WTC11 (cell line): ENCODE results near the gene GAS2. TPM values are rescaled to one million over a fixed set of nuclear protein-coding genes. Genes with fewer than 3 reads are reported as not detected.

ENCODE experiments used
- ATAC-seq: fragments of 200-7000 bp; cut with Tn5 transposase; 2 replicates; pipeline ENCODE4 v1.10.0; 2021; ENCODE audit warnings: mild to moderate bottlenecking, moderate library complexity
- CTCF ChIA-PET: fragments of 300-600 bp; sonication (Branson Sonifier 250); formaldehyde crosslinking; loops from one replicate; lab custom pipeline; 2021; ENCODE audit warnings: antibody characterized with exemption; lab: Charles Lee
- POLR2A ChIA-PET: fragments of 350-600 bp; sonication (Branson Sonifier 250); formaldehyde crosslinking; loops from one replicate; lab custom pipeline; 2021; ENCODE audit warnings: antibody characterized with exemption; lab: Charles Lee
- DNase-seq: peaks from one replicate; pipeline ENCODE4 v3.0.0; 2021; ENCODE audit warnings: low spot score
- H3K27ac Mint-ChIP-seq: 2 replicates; pipeline ENCODE4 v1.8.0; 2021; ENCODE audit warnings: mixed read lengths
- H3K27me3 Mint-ChIP-seq: 2 replicates; pipeline ENCODE4 v1.8.0; 2021; ENCODE audit warnings: low read depth, mild to moderate bottlenecking, moderate library complexity, mixed read lengths
- H3K36me3 Mint-ChIP-seq: 2 replicates; pipeline ENCODE4 v1.8.0; 2021; ENCODE audit warnings: mixed read lengths
- H3K4me1 Mint-ChIP-seq: 2 replicates; pipeline ENCODE4 v1.8.0; 2022; ENCODE audit warnings: mixed read lengths
- H3K4me3 Mint-ChIP-seq: 2 replicates; pipeline ENCODE4 v1.8.0; 2021; ENCODE audit warnings: mild to moderate bottlenecking, moderate library complexity, mixed read lengths
- H3K9me3 Mint-ChIP-seq: 2 replicates; pipeline ENCODE4 v1.8.0; 2021; ENCODE audit warnings: mixed read lengths
- ATF6 ChIP-seq: sonication (generic); formaldehyde crosslinking; IDR thresholded peaks from 2 replicates; pipeline ENCODE4 v1.8.1; 2023; ENCODE audit warnings: mild to moderate bottlenecking, missing genetic modification reagents
- CREB1 ChIP-seq: sonication (generic); formaldehyde crosslinking; IDR thresholded peaks from 2 replicates; pipeline ENCODE4 v1.8.0; 2023; ENCODE audit warnings: mild to moderate bottlenecking, missing genetic modification reagents
- CREM ChIP-seq: sonication (generic); formaldehyde crosslinking; IDR thresholded peaks from 2 replicates; pipeline ENCODE4 v1.8.1; 2022; ENCODE audit warnings: mild to moderate bottlenecking, missing genetic modification reagents, moderate library complexity
- E2F1 ChIP-seq: sonication (generic); formaldehyde crosslinking; IDR thresholded peaks from 2 replicates; pipeline ENCODE4 v1.8.0; 2022; ENCODE audit warnings: mild to moderate bottlenecking, missing genetic modification reagents
- FOXJ3 ChIP-seq: sonication (generic); formaldehyde crosslinking; IDR thresholded peaks from 2 replicates; pipeline ENCODE4 v1.9.0; 2021; ENCODE audit warnings: missing genetic modification reagents, mild to moderate bottlenecking, borderline replicate concordance
- FOXK1 ChIP-seq: sonication (generic); formaldehyde crosslinking; IDR thresholded peaks from 2 replicates; pipeline ENCODE4 v1.8.0; 2022; ENCODE audit warnings: mild to moderate bottlenecking, moderate library complexity, missing genetic modification reagents
- FOXP1 ChIP-seq: sonication (generic); formaldehyde crosslinking; IDR thresholded peaks from 2 replicates; pipeline ENCODE4 v1.8.0; 2022; ENCODE audit warnings: missing genetic modification reagents, mild to moderate bottlenecking, moderate library complexity, borderline replicate concordance
- GABPB1 ChIP-seq: sonication (generic); formaldehyde crosslinking; IDR thresholded peaks from 2 replicates; pipeline ENCODE4 v1.8.1; 2023; ENCODE audit warnings: mild to moderate bottlenecking, missing genetic modification reagents
- HMGXB4 ChIP-seq: sonication (generic); formaldehyde crosslinking; IDR thresholded peaks from 2 replicates; pipeline ENCODE4 v1.8.1; 2023; ENCODE audit warnings: mild to moderate bottlenecking, moderate library complexity, missing genetic modification reagents
- IRF1 ChIP-seq: sonication (generic); formaldehyde crosslinking; IDR thresholded peaks from 2 replicates; pipeline ENCODE4 v1.8.0; 2023; ENCODE audit warnings: missing genetic modification reagents
- MAX ChIP-seq: sonication (generic); formaldehyde crosslinking; IDR thresholded peaks from 2 replicates; pipeline ENCODE4 v1.8.0; 2022; ENCODE audit warnings: mild to moderate bottlenecking, missing genetic modification reagents
- NR1H2 ChIP-seq: sonication (generic); formaldehyde crosslinking; IDR thresholded peaks from 2 replicates; pipeline ENCODE4 v1.9.0; 2021; ENCODE audit warnings: mild to moderate bottlenecking, moderate library complexity, missing genetic modification reagents
- NR3C1 ChIP-seq: sonication (generic); formaldehyde crosslinking; conservative IDR thresholded peaks from 2 replicates; pipeline ENCODE4 v1.8.1; 2023; ENCODE audit warnings: low read depth, mild to moderate bottlenecking, missing genetic modification reagents
- OVOL2 ChIP-seq: fragments of 250-450 bp; sonication (Bioruptor Pico); IDR thresholded peaks from 2 replicates; pipeline ENCODE4 v1.9.0; 2021; ENCODE audit warnings: mild to moderate bottlenecking, borderline replicate concordance
- STAT6 ChIP-seq: sonication (generic); formaldehyde crosslinking; conservative IDR thresholded peaks from 2 replicates; pipeline ENCODE4 v1.8.1; 2023; ENCODE audit warnings: mild to moderate bottlenecking, low read depth, missing genetic modification reagents, moderate library complexity
- TEAD4 ChIP-seq: sonication (generic); formaldehyde crosslinking; IDR thresholded peaks from 2 replicates; pipeline ENCODE4 v1.8.0; 2022; ENCODE audit warnings: mild to moderate bottlenecking, missing genetic modification reagents
- ZBTB21 ChIP-seq: sonication (generic); formaldehyde crosslinking; IDR thresholded peaks from 2 replicates; pipeline ENCODE4 v1.8.1; 2023; ENCODE audit warnings: mild to moderate bottlenecking, missing genetic modification reagents, borderline replicate concordance
- ZBTB43 ChIP-seq: sonication (generic); formaldehyde crosslinking; IDR thresholded peaks from 2 replicates; pipeline ENCODE4 v1.8.1; 2023; ENCODE audit warnings: mild to moderate bottlenecking, missing genetic modification reagents
- ZNF232 ChIP-seq: sonication (generic); formaldehyde crosslinking; IDR thresholded peaks from 2 replicates; pipeline ENCODE4 v1.8.0; 2022; ENCODE audit warnings: mild to moderate bottlenecking, missing genetic modification reagents
- ZNF396 ChIP-seq: fragments of 250-450 bp; sonication (Bioruptor Pico); IDR thresholded peaks from 2 replicates; pipeline ENCODE4 v1.8.0; 2021; ENCODE audit warnings: mild to moderate bottlenecking, moderate library complexity, borderline replicate concordance
- total RNA-seq: library from RNA; stranded (reverse); gene quantifications from 3 replicates; pipeline ENCODE4 v1.2.3, GENCODE V29; 2021

GAS2 gene
- total RNA-seq, 1 experiment from 2014 or later, result 1.8 TPM

GRCh38 chr11:22659783-22660182 is 6.6 kb upstream of the GAS2 start:
- no peaks in the 10 kb centered on the region for H3K9me3 Mint-ChIP-seq
- H3K27me3 Mint-ChIP-seq, result no peaks in the 10 kb centered on the region
- H3K36me3 Mint-ChIP-seq, result no peaks in the 10 kb centered on the region
- POLR2A ChIA-PET, result interaction anchor here (1.2 kb wide), 1 partner anchor 25 kb away, joined by 3 read pairs; no protein-coding TSS in a partner anchor
- no peak overlapping the region for H3K4me3 Mint-ChIP-seq
- TF ChIP-seq MAX (no peak), FOXK1 (CRISPR knock-in tag) (no peak), CREM (no peak), ZNF232 (CRISPR knock-in tag) (no peak), NR3C1 (no peak), IRF1 (CRISPR knock-in tag) (no peak)
- TF ChIP-seq, all 79 proteins: peak for 0
- CTCF ChIA-PET, result interaction anchor here (0.7 to 0.9 kb wide), 2 partner anchors 132 to 170 kb away, joined by 3 to 4 read pairs; partner anchors contain the start of gene SVIP
- no peak for DNase-seq
- no peak for ATAC-seq
- Mint-ChIP-seq H3K27ac (no peak overlapping the region), H3K4me1 (peaks cover 19% of the 10 kb centered on the region)

- peak; percentile 97 for ATAC-seq
- H3K4me1 Mint-ChIP-seq, result peaks cover 22% of the 10 kb centered on the region
- no peaks in the 10 kb centered on the region for H3K9me3 Mint-ChIP-seq
- peaks cover 17% of the 10 kb centered on the region for H3K27me3 Mint-ChIP-seq
- POLR2A ChIA-PET, result interaction anchor here (0.9 kb wide), 1 partner anchor 42 kb away, joined by 5 read pairs; no protein-coding TSS in a partner anchor
- CTCF ChIA-PET, result interaction anchor here (0.7 to 1.2 kb wide), 4 partner anchors 9 to 121 kb away, joined by 3 to 5 read pairs (median 3); partner anchors contain the start of gene FANCF
- TF ChIP-seq GABPB1 (CRISPR knock-in tag), result 0 out of 2 replicates have a peak, but pooled peaks have one; percentile 9
- peak; percentile 71; the same call in 1 of the 2 replicates for TF ChIP-seq HMGXB4 (CRISPR knock-in tag)
- no peak for TF ChIP-seq CREB1
- TF ChIP-seq FOXP1, result 0 out of 2 replicates have a peak, but pooled peaks have one; percentile 14
- TF ChIP-seq, all 79 proteins: peak for 3
- peak; percentile 77 for DNase-seq
- peak overlapping the region; percentile 93 for H3K4me3 Mint-ChIP-seq
- peak overlapping the region; percentile 64; the same call in 1 of the 2 replicates for H3K27ac Mint-ChIP-seq
- H3K36me3 Mint-ChIP-seq, result no peaks in the 10 kb centered on the region
Measured at GRCh38 chr11:22666688-22667439, 453 bp downstream of the GAS2 start.

- ATAC-seq (no peak), DNase-seq (no peak)
- Mint-ChIP-seq H3K4me1 (peaks cover 22% of the 10 kb centered on the region), H3K36me3 (no peaks in the 10 kb centered on the region), H3K27me3 (peaks cover 17% of the 10 kb centered on the region), H3K9me3 (no peaks in the 10 kb centered on the region), H3K4me3 (peak overlapping the region; percentile 93), H3K27ac (no peak overlapping the region)
- POLR2A ChIA-PET, result no interaction called here
- CTCF ChIA-PET, result no interaction called here
- TF ChIP-seq ATF6 (no peak), OVOL2 (CRISPR knock-in tag) (no peak), ZBTB43 (CRISPR knock-in tag) (no peak), NR1H2 (no peak), ZNF396 (no peak), ZBTB21 (CRISPR knock-in tag) (no peak), TEAD4 (CRISPR knock-in tag) (no peak), E2F1 (no peak), FOXJ3 (CRISPR knock-in tag) (no peak), STAT6 (no peak)
Measured at GRCh38 chr11:22668005-22668796, 1.8 kb downstream of the GAS2 start.
